Measurements from ENCODE around the gene PFDN6.
A peak's percentile ranks its signal among the peaks of the same experiment; 100 is the strongest.
"Not testable (repeated sequence)": the region's sequence is repeated elsewhere in the genome, so short reads cannot be mapped to it uniquely, and the experiment has no call there.

PFDN6 gene

GRCh38 chr6:33288921-33289783, at the start of gene PFDN6, which contains the start of gene WDR46:
PFDN6 (plus strand) TSS chr6:33289601; CDS start chr6:33289857, 256 bp downstream.
WDR46 (minus strand) TSS chr6:33289239; CDS start chr6:33289170, 69 bp downstream.
- FAIRE-seq: no peak

- no peak for FAIRE-seq
Observed at GRCh38 chr6:33241968-33242367, 47.4 kb upstream of the PFDN6 start.

- FAIRE-seq: no peak
Observed at GRCh38 chr6:33243476-33243875, 45.9 kb upstream of the PFDN6 start.

- no peak for FAIRE-seq
Observed at GRCh38 chr6:33247977-33248642, 41.3 kb upstream of the PFDN6 start.

- no peak for FAIRE-seq
Observed at GRCh38 chr6:33248643-33248931, 40.8 kb upstream of the PFDN6 start.

- FAIRE-seq: peak; percentile 97
Observed at GRCh38 chr6:33248932-33249731, 40.3 kb upstream of the PFDN6 start.

GRCh38 chr6:33249732-33250630, 39.4 kb upstream of the PFDN6 start:
- FAIRE-seq: no peak

- FAIRE-seq: no peak
Observed at GRCh38 chr6:33250731-33251130, 38.7 kb upstream of the PFDN6 start.

- FAIRE-seq: no peak
Observed at GRCh38 chr6:33251395-33252012, 37.9 kb upstream of the PFDN6 start.

- no peak for FAIRE-seq
Observed at GRCh38 chr6:33252759-33253158, 36.6 kb upstream of the PFDN6 start.

GRCh38 chr6:33254591-33254990, 34.8 kb upstream of the PFDN6 start:
- FAIRE-seq: no peak

- FAIRE-seq: no peak
Observed at GRCh38 chr6:33259032-33259431, 30.4 kb upstream of the PFDN6 start.

- not testable (repeated sequence) for FAIRE-seq
Observed at GRCh38 chr6:33262490-33262889, 26.9 kb upstream of the PFDN6 start.

GRCh38 chr6:33264015-33264414, 25.4 kb upstream of the PFDN6 start:
- no peak for FAIRE-seq

- FAIRE-seq: no peak
Observed at GRCh38 chr6:33271117-33271467, 18.3 kb upstream of the PFDN6 start.

- peak; percentile 92 for FAIRE-seq
Observed at GRCh38 chr6:33271468-33272274, 17.7 kb upstream of the PFDN6 start, which contains the start of the genes RPS18 and VPS52. RPS18 (plus strand) TSS chr6:33272075; CDS start chr6:33272120, 45 bp downstream. VPS52 (minus strand) TSS chr6:33271876; CDS start chr6:33271675, 201 bp downstream.

- no peak for FAIRE-seq
Observed at GRCh38 chr6:33272275-33273128, 16.9 kb upstream of the PFDN6 start.

GRCh38 chr6:33273129-33273923, 16.1 kb upstream of the PFDN6 start:
- no peak for FAIRE-seq
